CD4-positive, alpha-beta T cell treated with Interferon gamma for 1 hour (primary cell): ENCODE data around the gene SFMBT1.
A peak's percentile ranks its signal among the peaks of the same experiment; 100 is the strongest.
"Not testable (repeated sequence)": the region's sequence is repeated elsewhere in the genome, so short reads cannot be mapped to it uniquely, and the experiment has no call there.

Experiments used
- DNase-seq: peaks from one replicate; pipeline ENCODE4 v3.0.0-alpha.2; 2020

Gene SFMBT1

GRCh38 chr3:53072653-53073552, 27.0 kb upstream of the SFMBT1 start:
- peak; percentile 86 for DNase-seq

DNA sequence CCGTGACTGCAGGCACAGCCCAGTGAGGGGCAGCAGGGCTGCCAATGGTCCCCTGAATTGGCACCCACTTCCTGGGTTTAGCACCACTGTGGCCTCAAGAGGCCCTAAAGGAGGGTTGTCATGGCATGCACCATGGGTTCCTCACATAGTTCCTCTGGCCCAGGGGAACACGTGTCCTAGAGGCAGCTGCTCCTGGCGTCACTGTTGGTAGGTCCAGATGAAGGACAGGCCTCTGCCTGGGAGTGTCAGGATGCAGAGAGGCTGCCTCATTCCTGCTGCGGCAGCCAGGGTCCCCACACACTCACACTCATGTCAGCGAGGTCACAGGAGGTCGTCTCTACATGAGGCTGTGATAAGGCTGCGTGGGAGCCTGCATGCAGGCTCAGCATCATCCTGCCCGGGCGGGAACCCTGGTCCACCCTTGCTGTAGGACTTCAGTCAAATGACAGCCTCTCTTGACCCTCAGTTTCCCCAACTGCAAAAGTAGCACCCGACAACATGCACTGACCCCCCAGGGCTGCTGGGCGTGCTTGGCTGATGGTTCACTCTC, 26.1 kb upstream of the SFMBT1 start:
- DNase-seq: no peak

- DNase-seq: no peak
These were observed 23.7 kb upstream of the SFMBT1 start for GRCh38 chr3:53069422-53070068.

GRCh38 chr3:53068176-53068575, 22.3 kb upstream of the SFMBT1 start:
- no peak for DNase-seq

DNA sequence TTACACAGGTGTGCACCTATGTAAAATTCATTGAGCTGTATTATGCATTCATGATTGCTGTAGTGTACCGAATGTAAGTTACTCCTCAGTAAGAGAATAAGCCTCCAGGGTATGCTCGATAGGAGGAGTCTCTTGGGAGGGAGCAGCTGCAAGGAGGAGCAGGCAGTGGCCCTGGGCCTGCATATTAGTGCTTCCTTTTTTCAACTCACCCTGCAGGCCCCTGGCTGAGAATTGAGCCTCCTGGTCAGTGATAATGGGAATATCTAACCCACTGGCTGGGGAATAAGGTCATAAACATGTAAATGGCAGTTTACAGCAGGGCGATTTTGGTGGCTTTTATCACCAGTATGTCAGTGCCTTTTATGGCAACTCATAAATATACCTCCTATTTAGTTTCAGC, 21.7 kb upstream of the SFMBT1 start:
- no peak for DNase-seq

- no peak for DNase-seq
These were observed 20.1 kb upstream of the SFMBT1 start for GRCh38 chr3:53065841-53066480.

- no peak for DNase-seq
These were observed 17.0 kb upstream of the SFMBT1 start for GRCh38 chr3:53062905-53063304.

DNA sequence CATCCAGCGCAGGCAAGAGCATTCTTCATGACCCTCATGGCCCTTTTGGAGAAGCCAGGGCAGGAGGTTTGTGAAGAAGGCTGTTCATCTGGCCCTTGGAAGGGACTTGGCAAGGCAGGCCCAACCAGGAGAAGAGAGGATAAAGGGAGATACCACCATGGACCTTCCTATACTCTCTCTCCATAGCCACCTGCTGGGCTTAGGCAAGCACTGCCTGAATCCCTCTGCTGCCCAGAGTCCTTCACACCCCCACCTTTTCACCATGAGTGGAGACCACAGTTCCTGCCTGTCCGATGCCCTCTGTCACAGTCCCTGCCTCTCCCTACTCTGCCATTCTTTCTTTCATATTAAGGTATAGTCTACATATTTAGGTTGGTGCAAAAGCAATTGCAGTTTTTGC, 10.6 kb upstream of the SFMBT1 start:
- DNase-seq: no peak

DNA sequence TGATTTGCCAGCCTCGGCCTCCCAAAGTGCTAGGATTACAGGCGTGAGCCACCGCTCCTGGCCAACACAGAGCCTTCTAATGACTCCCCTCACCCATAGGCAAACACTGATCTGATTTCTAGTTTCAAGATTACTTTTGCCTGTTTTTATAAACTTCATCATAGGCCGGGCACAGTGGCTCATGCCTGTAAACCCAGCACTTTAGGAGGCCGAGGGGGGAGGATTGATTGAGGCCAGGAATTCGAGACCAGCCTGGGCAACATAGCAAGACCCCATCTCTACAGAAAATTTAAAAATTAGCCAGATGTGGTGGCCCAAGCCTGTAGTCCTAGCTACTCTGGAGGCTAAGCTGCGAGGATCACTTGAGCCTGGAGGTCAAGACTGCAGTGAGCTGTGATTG, 8.4 kb upstream of the SFMBT1 start:
- not testable (repeated sequence) for DNase-seq

GRCh38 chr3:53051929-53052328, 6.1 kb upstream of the SFMBT1 start:
- DNase-seq: no peak

DNA sequence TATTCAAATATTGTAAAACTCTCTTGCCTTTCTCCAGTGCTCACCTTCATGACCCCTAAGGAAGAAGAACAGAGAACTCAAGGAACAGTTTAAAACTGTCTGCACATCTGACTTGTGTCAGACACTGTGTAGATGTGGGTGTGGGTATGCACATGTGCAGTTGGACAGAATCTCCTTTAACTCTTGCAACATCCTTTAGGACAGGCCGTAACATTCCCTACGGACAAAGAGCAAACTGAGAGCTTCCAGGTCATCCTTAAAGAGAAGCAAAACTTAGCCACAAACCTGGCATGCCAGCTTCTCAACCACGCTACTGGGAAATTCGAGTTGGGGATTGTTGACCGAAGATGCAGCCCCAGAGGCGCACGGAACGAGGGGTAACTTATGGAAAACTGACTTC, 4.1 kb upstream of the SFMBT1 start:
- DNase-seq: no peak

DNA sequence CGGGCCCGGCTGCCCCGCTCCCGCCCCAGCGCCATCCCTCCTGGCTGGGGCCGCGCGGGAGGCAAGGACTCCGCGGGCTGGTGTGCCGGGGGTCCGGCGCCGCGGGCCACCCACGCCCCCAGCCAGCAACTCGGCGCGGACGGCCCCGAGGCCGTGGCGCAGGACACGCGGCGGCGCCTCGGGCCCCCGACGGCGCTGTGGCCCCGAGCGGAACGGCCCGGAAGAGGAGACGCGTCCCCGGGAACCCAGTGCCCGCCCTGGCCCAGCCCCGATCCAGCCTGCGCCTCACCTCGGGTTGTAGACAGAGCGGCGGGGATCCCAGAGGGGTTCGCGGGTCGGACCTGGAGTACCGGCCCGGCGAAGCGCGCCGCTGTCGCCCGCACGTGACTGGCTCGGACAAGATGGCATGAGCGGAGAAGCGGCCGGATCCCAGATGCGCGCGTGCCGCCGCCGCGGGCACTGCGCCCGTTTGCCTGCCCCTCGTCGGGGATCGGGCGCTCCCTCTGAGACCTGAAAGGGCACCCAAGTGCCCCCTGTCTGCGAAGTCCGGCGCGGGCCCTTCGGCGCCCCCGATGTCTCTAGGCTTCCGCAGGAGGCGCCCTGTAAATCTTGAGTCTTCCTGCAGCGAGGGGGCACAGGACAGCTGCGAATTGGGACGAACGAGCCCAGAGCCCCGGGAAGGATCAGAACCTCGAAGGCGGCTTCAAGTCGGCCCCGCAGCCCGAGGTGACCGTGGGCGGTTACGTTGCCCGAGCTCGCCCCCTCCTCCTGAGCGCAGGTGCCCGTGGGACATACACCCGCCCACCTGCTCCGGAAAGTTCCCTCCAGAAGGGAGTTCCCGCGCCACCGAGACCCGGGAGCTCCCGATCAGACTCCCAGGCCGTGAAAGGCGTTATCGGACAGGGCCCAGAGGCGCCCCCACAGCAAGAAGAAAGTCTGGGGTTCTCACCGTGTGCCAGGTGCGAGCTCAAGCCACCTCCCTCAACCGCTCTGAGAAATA, 598 bp upstream of the SFMBT1 start:
- peak; percentile 75 for DNase-seq

- DNase-seq: peak; percentile 74
These were observed 959 bp downstream of the SFMBT1 start for GRCh38 chr3:53044711-53045517.

DNA sequence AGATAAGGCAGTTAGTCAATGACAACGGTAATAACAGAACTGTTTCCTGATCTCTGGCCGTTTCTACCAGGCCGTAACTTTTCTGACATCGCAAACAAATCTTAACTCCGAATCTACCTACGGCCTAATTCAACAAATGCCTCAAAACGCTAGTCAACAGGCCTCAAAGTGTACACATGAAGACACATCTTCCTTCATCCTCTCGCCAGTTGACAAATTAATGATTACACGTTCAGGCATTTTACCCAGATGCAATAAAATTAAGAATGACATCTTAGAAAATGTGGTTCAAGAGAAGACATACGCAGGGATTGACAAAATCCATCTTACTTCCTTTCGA, 1.5 kb downstream of the SFMBT1 start:
- no peak for DNase-seq

DNA sequence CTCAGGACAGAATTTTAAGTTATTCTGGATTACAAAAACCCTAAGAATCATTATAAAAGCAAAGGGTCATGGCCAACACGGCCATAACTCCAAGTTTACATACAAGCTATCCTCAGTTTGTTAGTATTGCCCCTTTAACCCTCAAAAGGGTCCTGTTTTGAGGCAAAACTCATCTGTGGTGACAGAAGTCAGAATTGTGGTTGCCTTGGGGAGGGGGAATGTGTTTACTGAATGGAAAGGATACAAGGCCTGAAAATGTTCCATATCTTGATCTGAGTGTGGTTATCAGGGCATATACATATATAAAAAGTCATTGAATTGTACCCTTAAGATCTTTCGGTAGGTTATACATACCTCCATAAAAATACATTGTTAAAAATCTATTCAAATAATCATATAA, 2.1 kb downstream of the SFMBT1 start:
- DNase-seq: no peak

DNA sequence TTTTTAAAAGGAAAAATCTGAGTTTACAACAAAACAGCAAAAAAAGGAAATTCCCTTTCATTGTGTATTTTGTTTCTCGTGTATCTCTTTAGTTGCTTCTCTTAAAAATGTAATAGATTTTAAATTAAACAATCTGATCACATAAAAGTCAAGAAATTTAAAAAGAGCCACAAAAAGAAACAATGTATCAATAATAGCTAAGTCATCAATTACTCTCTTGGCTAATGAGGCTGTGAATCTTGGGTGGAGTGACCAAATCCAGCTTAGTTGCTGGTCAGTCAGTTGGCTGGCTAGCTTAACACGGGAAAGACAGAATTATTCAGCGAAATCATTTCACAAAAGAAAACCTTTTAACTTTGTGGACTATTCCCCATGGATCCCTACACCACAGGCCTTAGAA, 3.2 kb downstream of the SFMBT1 start:
- no peak for DNase-seq

- no peak for DNase-seq
These were observed 5.5 kb downstream of the SFMBT1 start for GRCh38 chr3:53040351-53040820.

GRCh38 chr3:53039376-53039752, 6.5 kb downstream of the SFMBT1 start:
- DNase-seq: no peak

DNA sequence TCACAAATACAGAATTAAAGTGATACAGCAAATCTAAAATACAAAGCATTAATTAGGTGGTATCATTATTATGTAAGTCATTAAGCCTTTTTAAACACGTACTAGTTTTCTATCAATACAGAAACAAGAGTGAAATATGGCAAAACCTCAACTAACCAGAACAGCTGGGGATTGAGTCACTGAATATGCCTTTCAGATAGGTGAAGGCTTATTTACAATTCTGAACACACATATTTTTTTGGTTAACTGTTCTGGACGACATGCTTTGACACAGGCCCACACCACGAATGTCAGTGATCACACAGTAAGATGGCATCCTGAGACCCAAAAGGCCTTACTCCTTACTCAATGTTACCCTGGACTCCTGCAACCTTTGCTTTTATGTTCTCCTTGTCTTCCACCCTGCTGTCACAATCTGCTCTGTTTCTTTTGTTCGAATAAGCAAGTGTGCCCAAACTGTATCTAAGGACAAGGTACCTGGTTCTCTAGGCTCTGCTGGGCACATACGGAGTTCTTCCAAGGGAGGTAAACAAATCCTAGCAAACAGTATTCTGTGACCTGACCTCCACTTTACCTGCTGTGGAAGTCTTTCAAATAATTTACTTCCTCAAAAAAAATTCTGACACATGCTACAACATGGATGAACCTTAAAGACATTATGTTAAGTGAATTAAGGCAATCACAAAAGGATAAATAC, 7.0 kb downstream of the SFMBT1 start:
- no peak for DNase-seq

GRCh38 chr3:53035825-53036619, 9.9 kb downstream of the SFMBT1 start:
- DNase-seq: no peak
